Coronary artery (tissue), 2 donors: ENCODE measurements around the gene PAM16.
A peak's percentile ranks its signal among the peaks of the same experiment; 100 is the strongest.

Experiments used
- DNase-seq: peaks from one replicate; pipeline ENCODE4 v3.0.0-alpha.2; 2017; ENCODE audit warnings: low spot score
- H3K27ac ChIP-seq, 2 donors: fragments of 200-600 bp; sonication (generic); one replicate each; pipeline ENCODE4 v1.5.1; 2016 to 2019
- H3K4me3 ChIP-seq: fragments of 200-600 bp; sonication (generic); 2 replicates; pipeline ENCODE4 v1.5.1; 2016; ENCODE audit warnings: mild to moderate bottlenecking, moderate library complexity
- CTCF ChIP-seq: fragments of 200-600 bp; sonication (generic); IDR thresholded peaks from one replicate; pipeline ENCODE4 v1.5.1; 2019; ENCODE audit warnings: antibody characterized with exemption

The PAM16 gene

GRCh38 chr16:4298761-4299522 lies 52.2 kb downstream of the PAM16 start:
- H3K27ac ChIP-seq, result peak overlapping the region; percentile 66 to 86
- peak overlapping the region; percentile 51 for H3K4me3 ChIP-seq
- DNase-seq, result no peak
- TF ChIP-seq CTCF, result no peak

- no peak overlapping the region for H3K27ac ChIP-seq
- no peak for DNase-seq
- TF ChIP-seq CTCF, result no peak
- H3K4me3 ChIP-seq, result no peak overlapping the region
Measured at GRCh38 chr16:4297480-4297879, 53.6 kb downstream of the PAM16 start.

- H3K27ac ChIP-seq, result no peak overlapping the region
- TF ChIP-seq CTCF, result no peak
- H3K4me3 ChIP-seq, result no peak overlapping the region
- DNase-seq, result no peak
Measured at GRCh38 chr16:4295581-4295980, 55.5 kb downstream of the PAM16 start.

- no peak for DNase-seq
- TF ChIP-seq CTCF, result no peak
- Histone ChIP-seq H3K4me3 (peak overlapping the region; percentile 42), H3K27ac (peak overlapping the region; percentile 57 to 88)
Measured at GRCh38 chr16:4293822-4294457, 57.2 kb downstream of the PAM16 start.

GRCh38 chr16:4293181-4293716 lies 57.9 kb downstream of the PAM16 start:
- DNase-seq, result no peak
- H3K4me3 ChIP-seq, result peak overlapping the region; percentile 42
- peak overlapping the region; percentile 57 to 88 for H3K27ac ChIP-seq
- no peak for TF ChIP-seq CTCF

- Histone ChIP-seq H3K27ac (peak overlapping the region; percentile 56 to 73), H3K4me3 (no peak overlapping the region)
- DNase-seq, result no peak
- TF ChIP-seq CTCF, result no peak
Measured at GRCh38 chr16:4291699-4292098, 59.4 kb downstream of the PAM16 start.
